Measurements from ENCODE around the gene MRPS25.

GRCh38 chr3:15056676-15057404 is 8.3 kb downstream of the MRPS25 start:
- TF ChIP-seq, protein P1, sequence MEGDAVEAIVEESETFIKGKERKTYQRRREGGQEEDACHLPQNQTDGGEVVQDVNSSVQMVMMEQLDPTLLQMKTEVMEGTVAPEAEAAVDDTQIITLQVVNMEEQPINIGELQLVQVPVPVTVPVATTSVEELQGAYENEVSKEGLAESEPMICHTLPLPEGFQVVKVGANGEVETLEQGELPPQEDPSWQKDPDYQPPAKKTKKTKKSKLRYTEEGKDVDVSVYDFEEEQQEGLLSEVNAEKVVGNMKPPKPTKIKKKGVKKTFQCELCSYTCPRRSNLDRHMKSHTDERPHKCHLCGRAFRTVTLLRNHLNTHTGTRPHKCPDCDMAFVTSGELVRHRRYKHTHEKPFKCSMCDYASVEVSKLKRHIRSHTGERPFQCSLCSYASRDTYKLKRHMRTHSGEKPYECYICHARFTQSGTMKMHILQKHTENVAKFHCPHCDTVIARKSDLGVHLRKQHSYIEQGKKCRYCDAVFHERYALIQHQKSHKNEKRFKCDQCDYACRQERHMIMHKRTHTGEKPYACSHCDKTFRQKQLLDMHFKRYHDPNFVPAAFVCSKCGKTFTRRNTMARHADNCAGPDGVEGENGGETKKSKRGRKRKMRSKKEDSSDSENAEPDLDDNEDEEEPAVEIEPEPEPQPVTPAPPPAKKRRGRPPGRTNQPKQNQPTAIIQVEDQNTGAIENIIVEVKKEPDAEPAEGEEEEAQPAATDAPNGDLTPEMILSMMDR (IDR thresholded peaks at IDR 0.05): no peak
- no peak for TF ChIP-seq POLR2A (IDR thresholded peaks at IDR 0.05)
